CD4-positive, alpha-beta T cell (primary cell): ENCODE data around the gene OR2W3. TPM values are rescaled to one million over a fixed set of nuclear protein-coding genes. Genes with fewer than 3 reads are reported as not detected.

Experiments
- ATAC-seq: fragments of 200-7000 bp; cut with Tn5 transposase; one replicate; pipeline ENCODE4 v1.10.0; 2022; ENCODE audit warnings: mild to moderate bottlenecking; ENCODE audit not compliant: poor library complexity
- CTCF ChIA-PET: fragments of 350-600 bp; sonication (Branson Sonifier 250); formaldehyde crosslinking; loops from one replicate; lab custom pipeline; 2021; ENCODE audit warnings: antibody characterized with exemption, inconsistent platforms; lab: Charles Lee
- POLR2A ChIA-PET: fragments of 350-600 bp; sonication (Branson Sonifier 250); formaldehyde crosslinking; loops from one replicate; lab custom pipeline; 2021; ENCODE audit warnings: antibody characterized with exemption, inconsistent platforms; lab: Charles Lee
- DNase-seq, 14 experiments: peaks; one replicate each; pipeline ENCODE4 v3.0.0-alpha.2; 2013 to 2020; ENCODE audit warnings: mixed read lengths in 2 of 14
- H3K27ac ChIP-seq, 2 donors: one replicate each; pipeline versions ENCODE4 v1.5.1 to v1.7.0; 2013; ENCODE audit warnings: low read length in 2 of 2, low read depth in 1 of 2, mild to moderate bottlenecking in 1 of 2
- H3K27me3 ChIP-seq, 2 experiments: 1 replicate in 1 of 2; 2 replicates in 1 of 2; pipeline versions ENCODE4 v1.6.1 to v1.7.0; 2013; ENCODE audit warnings: low read length in 2 of 2, control low read depth in 1 of 2, mild to moderate bottlenecking in 1 of 2, moderate library complexity in 1 of 2; ENCODE audit not compliant: insufficient read depth in 2 of 2, control insufficient read depth in 1 of 2
- H3K36me3 ChIP-seq: one replicate; pipeline ENCODE4 v1.6.1; 2013; ENCODE audit warnings: low read length, control low read depth; ENCODE audit not compliant: insufficient read depth
- H3K4me1 ChIP-seq: one replicate; pipeline ENCODE4 v1.6.1; 2013; ENCODE audit warnings: low read length, control low read depth; ENCODE audit not compliant: insufficient read depth
- H3K4me3 ChIP-seq: one replicate; pipeline ENCODE4 v1.5.1; 2013; ENCODE audit warnings: mild to moderate bottlenecking, low read length, moderate library complexity
- H3K9me3 ChIP-seq, 2 experiments: 1 replicate in 1 of 2; 2 replicates in 1 of 2; pipeline versions ENCODE4 v1.6.1 to v1.7.0; 2013; ENCODE audit warnings: low read length in 2 of 2, mild to moderate bottlenecking in 2 of 2, control low read depth in 1 of 2, moderate library complexity in 1 of 2; ENCODE audit not compliant: control insufficient read depth in 1 of 2, insufficient read depth in 1 of 2
- H3K27ac Mint-ChIP-seq: one replicate; pipeline ENCODE4 v1.8.0; 2020; ENCODE audit warnings: mixed read lengths
- H3K27me3 Mint-ChIP-seq: one replicate; pipeline ENCODE4 v1.8.0; 2021; ENCODE audit warnings: mixed read lengths
- H3K36me3 Mint-ChIP-seq: one replicate; pipeline ENCODE4 v1.8.0; 2021; ENCODE audit warnings: low read depth, mixed read lengths
- H3K4me1 Mint-ChIP-seq: one replicate; pipeline ENCODE4 v1.8.0; 2021; ENCODE audit warnings: low read depth, mixed read lengths
- H3K4me3 Mint-ChIP-seq: one replicate; pipeline ENCODE4 v1.8.0; 2020; ENCODE audit warnings: mild to moderate bottlenecking, mixed read lengths
- H3K9me3 Mint-ChIP-seq: one replicate; pipeline ENCODE4 v1.8.0; 2020; ENCODE audit warnings: mixed read lengths
- intact Hi-C, 2 experiments: fragments of 100-400 bp; cut with DNase I in 1 of 2; cut with micrococcal nuclease in 1 of 2; formaldehyde crosslinking; loops; one replicate each; pipeline versions ENCODE4 v1.15.1 to v1.9.0; 2023 to 2025; cut with DNase I, micrococcal nuclease
- total RNA-seq, 174 experiments: library from RNA in 2 of 174; stranded (reverse) in 2 of 174; gene quantifications; one replicate each; pipeline ENCODE4 v1.2.3 and lab custom pipeline; 2021 to 2026
- TF ChIP-seq, protein P1 (sequence below): fragments of 200-600 bp; IDR thresholded peaks from one replicate; pipeline ENCODE4 v1.8.0; 2022; ENCODE audit warnings: antibody characterized with exemption, mild to moderate bottlenecking

OR2W3 gene
- total RNA-seq, 2 experiments from 2014 or later, result 1.3 to 1.5 TPM

GRCh38 chr1:247908766-247909165 lies 13.4 kb downstream of the OR2W3 start:
- Histone ChIP-seq H3K36me3 (no peaks in the 10 kb centered on the region), H3K27ac (no peak overlapping the region), H3K27me3 (no peaks in the 10 kb centered on the region), H3K4me1 (no peaks in the 10 kb centered on the region), H3K4me3 (no peak overlapping the region), H3K9me3 (peaks cover 0 to 6% of the 10 kb centered on the region in 2 experiments)
- peaks cover 18% of the 10 kb centered on the region for H3K4me1 Mint-ChIP-seq
- TF ChIP-seq, protein P1, sequence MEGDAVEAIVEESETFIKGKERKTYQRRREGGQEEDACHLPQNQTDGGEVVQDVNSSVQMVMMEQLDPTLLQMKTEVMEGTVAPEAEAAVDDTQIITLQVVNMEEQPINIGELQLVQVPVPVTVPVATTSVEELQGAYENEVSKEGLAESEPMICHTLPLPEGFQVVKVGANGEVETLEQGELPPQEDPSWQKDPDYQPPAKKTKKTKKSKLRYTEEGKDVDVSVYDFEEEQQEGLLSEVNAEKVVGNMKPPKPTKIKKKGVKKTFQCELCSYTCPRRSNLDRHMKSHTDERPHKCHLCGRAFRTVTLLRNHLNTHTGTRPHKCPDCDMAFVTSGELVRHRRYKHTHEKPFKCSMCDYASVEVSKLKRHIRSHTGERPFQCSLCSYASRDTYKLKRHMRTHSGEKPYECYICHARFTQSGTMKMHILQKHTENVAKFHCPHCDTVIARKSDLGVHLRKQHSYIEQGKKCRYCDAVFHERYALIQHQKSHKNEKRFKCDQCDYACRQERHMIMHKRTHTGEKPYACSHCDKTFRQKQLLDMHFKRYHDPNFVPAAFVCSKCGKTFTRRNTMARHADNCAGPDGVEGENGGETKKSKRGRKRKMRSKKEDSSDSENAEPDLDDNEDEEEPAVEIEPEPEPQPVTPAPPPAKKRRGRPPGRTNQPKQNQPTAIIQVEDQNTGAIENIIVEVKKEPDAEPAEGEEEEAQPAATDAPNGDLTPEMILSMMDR, result no peak
- no peaks in the 10 kb centered on the region for H3K9me3 Mint-ChIP-seq
- peaks cover 7% of the 10 kb centered on the region for H3K36me3 Mint-ChIP-seq
- intact Hi-C loops, result no loop called here
- CTCF ChIA-PET, result no interaction called here
- POLR2A ChIA-PET, result no interaction called here
- no peak for ATAC-seq
- H3K27ac Mint-ChIP-seq, result no peak overlapping the region
- no peak for DNase-seq
- H3K4me3 Mint-ChIP-seq, result peak overlapping the region; percentile 48
- no peaks in the 10 kb centered on the region for H3K27me3 Mint-ChIP-seq

DNA sequence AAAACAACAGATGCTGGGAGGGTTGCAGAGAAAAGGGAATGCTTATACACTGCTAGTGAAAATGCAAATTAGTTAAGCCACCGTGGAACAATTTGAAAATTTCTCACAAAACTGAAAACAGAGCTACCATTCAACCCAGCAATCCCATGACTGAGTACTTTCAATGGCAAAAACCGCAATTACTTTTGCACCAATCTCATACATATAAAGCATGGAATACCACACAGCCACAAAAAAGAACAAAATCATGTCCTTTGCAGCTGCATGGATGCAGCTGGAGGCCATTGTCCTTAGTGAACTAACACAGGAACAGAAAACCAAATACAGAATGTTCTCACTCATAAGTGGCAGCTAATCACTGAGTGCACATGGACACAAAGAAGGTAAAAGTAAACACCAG lies 18.4 kb downstream of the OR2W3 start:
- H3K4me3 Mint-ChIP-seq, result no peak overlapping the region
- no peak overlapping the region for H3K4me3 ChIP-seq
- CTCF ChIA-PET, result no interaction called here
- no peaks in the 10 kb centered on the region for H3K27me3 ChIP-seq
- H3K27me3 Mint-ChIP-seq, result peaks cover 18% of the 10 kb centered on the region
- no peaks in the 10 kb centered on the region for H3K9me3 ChIP-seq
- DNase-seq (no peak), ATAC-seq (no peak)
- H3K36me3 Mint-ChIP-seq, result no peaks in the 10 kb centered on the region
- TF ChIP-seq, protein P1, result no peak
- no peaks in the 10 kb centered on the region for H3K4me1 ChIP-seq
- no peak overlapping the region for H3K27ac ChIP-seq
- no peaks in the 10 kb centered on the region for H3K4me1 Mint-ChIP-seq
- no peak overlapping the region for H3K27ac Mint-ChIP-seq
- no peaks in the 10 kb centered on the region for H3K9me3 Mint-ChIP-seq
- intact Hi-C loops, result no loop called here
- POLR2A ChIA-PET, result no interaction called here
- H3K36me3 ChIP-seq, result no peaks in the 10 kb centered on the region

DNA sequence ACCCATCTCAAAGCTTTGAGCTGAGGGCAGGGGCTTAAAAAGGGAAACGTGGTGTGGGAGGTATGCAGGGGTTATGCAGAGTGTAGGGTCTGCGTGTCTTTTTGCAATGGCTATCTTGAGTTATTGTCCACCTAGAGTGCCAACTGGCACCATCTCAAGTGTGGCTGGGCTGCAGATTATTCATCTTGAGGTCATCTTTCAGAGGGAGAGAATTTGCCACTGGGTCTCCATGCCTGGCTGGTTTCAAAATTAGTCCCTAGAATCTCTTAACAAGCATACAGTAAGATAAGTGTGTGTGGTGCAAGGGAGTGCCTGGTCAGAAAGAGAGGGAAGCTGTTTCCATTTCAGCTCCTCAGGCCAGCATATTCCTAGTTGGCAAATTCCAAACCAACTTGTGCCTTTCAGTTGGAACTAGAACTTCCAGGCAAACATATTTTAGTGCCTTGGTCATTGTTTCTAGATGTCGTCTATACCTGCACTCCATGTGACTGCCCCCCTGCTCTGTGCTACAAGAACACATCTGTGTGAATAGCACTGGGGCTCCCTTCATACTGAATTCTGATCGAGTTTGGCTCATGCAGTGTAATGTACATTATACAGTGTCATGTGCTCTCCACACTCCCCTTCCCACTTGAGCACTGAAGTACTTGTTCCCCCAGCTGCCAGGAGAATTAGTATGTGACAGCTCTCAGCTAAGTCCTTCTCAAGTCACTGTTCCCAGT lies 19.7 kb downstream of the OR2W3 start:
- DNase-seq (no peak), ATAC-seq (no peak)
- peaks cover 18% of the 10 kb centered on the region for H3K27me3 Mint-ChIP-seq
- TF ChIP-seq, protein P1, result no peak
- H3K27ac ChIP-seq, result no peak overlapping the region
- H3K36me3 ChIP-seq, result no peaks in the 10 kb centered on the region
- H3K4me3 ChIP-seq, result no peak overlapping the region
- H3K4me3 Mint-ChIP-seq, result no peak overlapping the region
- no peak overlapping the region for H3K27ac Mint-ChIP-seq
- no peaks in the 10 kb centered on the region for H3K4me1 Mint-ChIP-seq
- H3K9me3 ChIP-seq, result no peaks in the 10 kb centered on the region
- H3K36me3 Mint-ChIP-seq, result no peaks in the 10 kb centered on the region
- no peaks in the 10 kb centered on the region for H3K27me3 ChIP-seq
- no peaks in the 10 kb centered on the region for H3K9me3 Mint-ChIP-seq
- H3K4me1 ChIP-seq, result no peaks in the 10 kb centered on the region
- ChIA-PET CTCF (no interaction called here), POLR2A (no interaction called here)
- intact Hi-C loops, result no loop called here
